Vagina (tissue), 2 donors: ENCODE measurements around the gene AREG.

Source experiments
- CTCF ChIP-seq, 3 experiments: fragments of 450-650 bp in 2 of 3; fragments of 200-600 bp in 1 of 3; sonication (generic) in 1 of 3; IDR thresholded peaks; one replicate each; pipeline ENCODE4 v1.5.1; 2017 to 2019; ENCODE audit warnings: antibody characterized with exemption in 3 of 3, mild to moderate bottlenecking in 2 of 3, moderate library complexity in 2 of 3
- POLR2AphosphoS5 ChIP-seq, 2 donors: sonication (generic); formaldehyde crosslinking; IDR thresholded peaks; one replicate each; pipeline ENCODE4 v1.9.0; 2017; ENCODE audit warnings: antibody characterized with exemption in 2 of 2, mild to moderate bottlenecking in 2 of 2, low read depth in 1 of 2; ENCODE audit not compliant: insufficient read depth in 1 of 2

- no peak for TF ChIP-seq CTCF (IDR thresholded peaks at IDR 0.05)
- no peak for TF ChIP-seq POLR2AphosphoS5 (IDR thresholded peaks at IDR 0.05; ENCODE audit: insufficient read depth in 1 of 2, low read depth in 1 of 2)
Measured at GRCh38 chr4:74474345-74475090, 29.6 kb downstream of the AREG start.
